Skeletal muscle satellite cell (primary cell): ENCODE results near the gene GSTO2. TPM values are rescaled to one million over a fixed set of nuclear protein-coding genes. Genes with fewer than 3 reads are reported as not detected.

ENCODE experiments used
- H3K27me3 ChIP-seq: 2 replicates; pipeline ENCODE4 v1.7.0; 2013; ENCODE audit warnings: low read length; ENCODE audit not compliant: control insufficient read depth, insufficient read depth
- H3K36me3 ChIP-seq: 2 replicates; pipeline ENCODE4 v1.7.0; 2013; ENCODE audit warnings: mild to moderate bottlenecking, control low read depth, low read length; ENCODE audit not compliant: insufficient read depth
- H3K4me1 ChIP-seq: 2 replicates; pipeline ENCODE4 v1.7.0; 2013; ENCODE audit warnings: low read length; ENCODE audit not compliant: control insufficient read depth, insufficient read depth
- H3K4me2 ChIP-seq: 2 replicates; pipeline ENCODE4 v1.7.0; 2013; ENCODE audit warnings: mild to moderate bottlenecking, low read length
- H3K4me3 ChIP-seq: 2 replicates; pipeline ENCODE4 v1.7.0; 2013; ENCODE audit warnings: low read length
- H3K9ac ChIP-seq: 2 replicates; pipeline ENCODE4 v1.7.0; 2013; ENCODE audit warnings: mild to moderate bottlenecking, low read depth, low read length, moderate library complexity
- H3K9me3 ChIP-seq: replicated peaks from 2 replicates; pipeline ENCODE4 v1.7.0; 2013; ENCODE audit warnings: mild to moderate bottlenecking, control low read depth, low read length
- small RNA-seq: library from RNA; depleted of rRNA; stranded (forward); fragments of <200 nt; gene quantifications from one replicate; pipeline ENCODE3, GENCODE V24; 2012

Gene GSTO2

DNA sequence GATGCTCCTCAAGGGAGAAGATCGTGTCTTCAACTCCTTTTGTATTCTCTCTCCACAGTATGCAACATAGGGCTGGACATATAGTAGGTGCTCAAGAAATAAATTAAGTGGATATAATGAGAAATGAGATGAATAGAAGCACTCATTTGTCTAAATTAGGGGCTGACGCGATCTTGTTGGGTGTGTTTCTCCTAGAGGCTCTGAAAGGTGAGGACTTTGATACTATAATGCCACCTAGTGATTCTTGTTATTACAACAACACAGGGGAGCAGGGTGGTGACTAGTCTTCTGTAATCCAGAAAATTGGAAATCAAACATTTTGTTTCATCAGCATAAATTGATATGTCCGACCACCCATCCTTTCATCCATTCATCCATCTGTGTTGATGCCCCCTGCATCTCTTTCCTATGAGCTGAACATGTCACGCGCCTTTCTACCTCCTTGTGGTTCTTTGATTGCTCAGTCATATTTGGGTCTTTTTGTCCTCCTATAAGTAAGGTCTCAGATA, 81.2 kb downstream of the GSTO2 start:
- Histone ChIP-seq H3K9me3 (no peaks in the 10 kb centered on the region), H3K4me3 (no peak overlapping the region), H3K36me3 (no peaks in the 10 kb centered on the region), H3K9ac (peak overlapping the region; percentile 25), H3K4me1 (peaks cover 21% of the 10 kb centered on the region), H3K27me3 (peaks cover 6% of the 10 kb centered on the region), H3K4me2 (peak overlapping the region; percentile 47)

DNA sequence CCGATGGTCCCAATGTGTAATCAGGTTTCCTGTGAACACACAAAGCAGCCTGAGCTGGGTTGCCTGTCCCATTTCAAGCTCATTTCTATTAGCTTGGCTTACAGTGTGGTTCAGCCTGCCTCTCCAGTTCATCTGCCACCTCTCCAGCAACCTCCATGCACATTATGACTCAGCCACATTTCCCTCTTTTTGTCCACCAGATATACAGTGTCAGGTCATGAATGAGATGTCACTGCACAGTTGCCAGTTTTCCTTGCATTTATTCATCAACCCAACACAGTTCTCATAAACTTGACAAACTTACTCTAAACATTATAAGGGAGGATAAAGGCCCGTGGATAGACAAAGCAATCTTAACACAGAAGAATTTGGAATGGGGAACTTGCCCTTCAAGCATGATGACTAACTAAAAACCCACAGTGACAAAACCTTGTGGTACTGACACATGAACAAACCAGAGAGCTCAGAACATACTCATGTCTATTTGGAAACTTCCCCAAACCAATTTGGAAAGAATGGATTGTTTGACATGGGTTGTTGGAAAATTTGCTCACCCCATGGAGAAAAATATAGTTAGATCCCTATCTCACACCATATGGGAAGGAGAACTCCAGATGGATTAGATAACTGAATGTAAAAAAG, 82.2 kb downstream of the GSTO2 start:
- H3K36me3 ChIP-seq, result no peaks in the 10 kb centered on the region
- peak overlapping the region; percentile 3 for H3K4me3 ChIP-seq
- peaks cover 21% of the 10 kb centered on the region for H3K4me1 ChIP-seq
- H3K27me3 ChIP-seq, result peaks cover 6% of the 10 kb centered on the region
- H3K9me3 ChIP-seq, result no peaks in the 10 kb centered on the region
- H3K9ac ChIP-seq, result peak overlapping the region; percentile 3
- no peak overlapping the region for H3K4me2 ChIP-seq

DNA sequence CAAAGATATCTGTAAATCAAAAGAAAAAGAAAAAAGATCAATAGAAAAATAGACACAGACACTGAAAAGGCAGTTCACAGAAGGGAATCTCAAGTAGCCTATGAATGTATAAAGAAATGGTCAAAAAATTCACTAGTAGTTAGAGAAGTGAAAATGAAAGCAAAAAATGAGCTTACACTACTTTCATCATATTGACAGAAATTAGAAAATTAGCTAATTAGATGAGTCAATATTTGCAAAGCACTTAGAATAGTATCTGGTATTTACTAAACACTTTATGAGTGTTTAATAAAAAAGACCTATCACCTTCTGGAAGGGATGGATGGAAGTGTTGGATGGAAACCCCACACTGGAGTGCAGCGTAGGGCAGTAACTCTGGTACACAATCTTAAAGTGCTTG, 82.9 kb downstream of the GSTO2 start:
- no peak overlapping the region for H3K4me3 ChIP-seq
- no peaks in the 10 kb centered on the region for H3K36me3 ChIP-seq
- peaks cover 6% of the 10 kb centered on the region for H3K27me3 ChIP-seq
- peaks cover 21% of the 10 kb centered on the region for H3K4me1 ChIP-seq
- H3K9ac ChIP-seq, result no peak overlapping the region
- no peaks in the 10 kb centered on the region for H3K9me3 ChIP-seq
- no peak overlapping the region for H3K4me2 ChIP-seq

DNA sequence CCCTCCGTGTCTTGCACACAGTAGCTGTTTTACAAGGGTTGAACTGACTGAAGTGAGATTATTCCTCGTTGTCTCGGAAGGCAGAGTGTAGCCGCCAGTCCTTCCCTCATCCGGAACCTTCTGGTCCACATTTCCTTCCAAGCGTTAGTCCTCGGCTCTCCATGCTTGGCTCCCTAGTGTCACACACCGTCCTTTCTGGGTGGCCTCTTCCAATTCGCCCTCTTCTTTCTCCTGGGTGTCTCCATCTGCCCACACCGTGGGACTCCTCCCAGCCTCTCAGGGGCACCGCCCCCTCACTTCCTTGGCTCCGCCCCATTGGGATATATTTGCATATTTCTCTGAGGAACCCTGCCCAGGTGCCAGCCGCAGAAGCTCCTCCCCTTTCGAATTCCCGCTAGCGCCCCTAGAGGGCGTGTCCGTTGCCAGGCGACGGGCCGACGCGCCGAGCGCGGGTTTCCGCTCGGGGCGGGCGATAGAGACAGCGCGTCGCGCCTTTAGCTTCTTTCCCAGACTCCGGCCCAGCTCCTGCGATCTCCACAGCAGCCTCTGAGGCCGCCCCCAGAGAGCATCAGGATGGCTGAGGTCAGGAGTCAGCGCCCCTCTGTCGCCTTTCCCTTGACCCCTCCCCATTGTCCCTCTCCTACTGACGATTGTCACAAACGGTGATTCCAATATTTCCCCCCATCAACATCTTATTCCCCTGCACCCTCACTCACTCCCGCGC, 84.5 kb downstream of the GSTO2 start, which contains the start of gene CFAP58:
Gene CFAP58 (plus strand): TSS at position 509 of the 724 bp plus-strand sequence. CDS start 65 bp downstream, at position 574.
- Histone ChIP-seq H3K4me1 (peaks cover 21% of the 10 kb centered on the region), H3K4me2 (peak within 1 kb of the TSS; percentile 87), H3K9ac (peak within 1 kb of the TSS; percentile 31), H3K27me3 (peaks cover 6% of the 10 kb centered on the region), H3K36me3 (no peaks in the 10 kb centered on the region), H3K4me3 (peak within 1 kb of the TSS; percentile 66), H3K9me3 (no peaks in the 10 kb centered on the region)

Small RNAs within 50 kb of the gene (small RNA-seq; reads per million reads assigned to genes)
- gene MIR4482, result not detected
